ENCODE measurements around the gene ARHGEF39.

The ARHGEF39 gene, protein sequence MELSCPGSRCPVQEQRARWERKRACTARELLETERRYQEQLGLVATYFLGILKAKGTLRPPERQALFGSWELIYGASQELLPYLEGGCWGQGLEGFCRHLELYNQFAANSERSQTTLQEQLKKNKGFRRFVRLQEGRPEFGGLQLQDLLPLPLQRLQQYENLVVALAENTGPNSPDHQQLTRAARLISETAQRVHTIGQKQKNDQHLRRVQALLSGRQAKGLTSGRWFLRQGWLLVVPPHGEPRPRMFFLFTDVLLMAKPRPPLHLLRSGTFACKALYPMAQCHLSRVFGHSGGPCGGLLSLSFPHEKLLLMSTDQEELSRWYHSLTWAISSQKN

DNA sequence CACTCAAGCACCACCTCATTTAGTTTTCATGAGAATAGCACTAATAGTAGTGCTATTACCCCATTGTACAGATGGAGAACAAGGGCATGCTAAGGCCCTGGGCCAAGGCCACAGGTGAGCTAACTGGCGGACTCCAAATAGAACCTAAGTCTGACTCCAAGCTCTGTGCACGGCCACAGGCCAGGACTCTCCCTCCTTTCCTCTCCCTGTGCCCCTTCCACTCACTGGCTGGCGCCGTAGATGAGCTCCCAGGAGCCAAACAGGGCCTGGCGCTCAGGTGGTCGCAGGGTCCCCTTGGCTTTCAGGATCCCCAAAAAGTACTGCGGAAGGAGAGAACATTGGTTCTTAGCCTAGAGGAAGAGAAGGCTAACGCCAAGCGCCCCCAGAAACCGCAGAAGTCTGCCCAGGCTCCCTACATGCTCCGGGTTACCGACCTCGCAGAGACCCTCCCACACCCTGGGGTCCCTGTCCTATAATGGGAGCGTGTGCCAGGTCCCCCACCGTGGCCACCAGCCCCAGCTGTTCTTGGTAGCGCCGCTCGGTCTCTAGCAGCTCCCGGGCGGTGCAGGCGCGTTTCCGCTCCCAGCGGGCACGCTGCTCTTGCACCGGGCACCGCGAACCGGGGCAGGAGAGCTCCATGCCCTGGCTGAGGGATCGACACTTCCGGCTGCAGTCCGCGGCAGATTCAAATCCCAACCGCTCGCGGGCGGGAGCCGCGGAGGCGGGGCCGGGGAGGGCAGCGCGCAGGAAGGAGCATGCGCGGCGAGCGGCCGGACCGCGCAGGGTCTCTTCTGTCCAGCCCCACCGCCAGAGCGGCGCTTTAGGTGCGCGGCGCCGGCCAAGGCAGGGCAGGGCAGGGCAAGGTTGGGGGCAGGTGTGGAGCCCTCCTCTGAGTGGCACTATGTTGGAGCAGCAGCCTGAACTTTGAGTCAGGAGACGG is at the start of gene ARHGEF39:
Gene ARHGEF39 (minus strand): TSS at position 665 of the 940 bp plus-strand sequence. CDS start 26 bp downstream, at position 639.
- DNase-seq = peak; percentile 53

DNA sequence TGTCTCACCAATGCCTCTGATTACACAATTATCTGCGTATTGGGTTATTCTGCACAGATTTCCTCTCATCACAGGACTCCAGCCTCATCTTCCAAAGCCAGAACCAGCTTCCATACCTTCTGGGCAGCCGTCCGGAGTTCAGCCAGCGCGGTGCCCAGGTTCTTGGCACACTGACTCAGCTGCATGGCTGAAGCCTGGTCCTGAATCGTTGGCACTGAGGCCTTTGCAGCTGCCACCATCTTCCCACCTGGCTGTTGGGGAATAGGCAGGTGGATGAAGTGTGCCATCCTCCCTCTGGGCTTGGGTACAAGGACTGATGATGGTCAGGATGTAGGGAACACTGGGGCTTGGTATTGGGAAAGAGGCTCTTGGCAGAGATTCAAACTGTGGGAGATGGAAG is 49.1 kb upstream of the ARHGEF39 start:
- DNase-seq = no peak

DNA sequence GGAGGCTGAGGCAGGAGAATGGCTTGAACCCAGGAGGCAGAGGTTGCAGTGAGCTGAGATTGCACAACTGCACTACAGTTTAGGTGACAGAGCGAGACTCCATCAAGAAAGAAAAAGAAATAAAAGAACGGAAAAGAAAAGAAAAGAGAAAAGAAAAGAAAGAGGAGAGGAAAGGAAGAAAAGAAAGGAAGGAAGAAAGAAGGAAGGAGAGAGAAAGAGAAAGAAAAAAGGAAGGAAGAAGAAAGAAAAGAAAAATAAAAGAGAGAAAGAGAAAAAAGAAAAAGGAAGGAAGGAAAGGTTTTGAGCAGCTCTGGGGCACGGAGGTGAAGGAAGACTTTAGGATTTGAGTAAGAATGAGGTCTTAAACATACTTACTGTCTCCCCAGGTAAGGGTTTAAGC is 48.6 kb upstream of the ARHGEF39 start:
- DNase-seq = no peak

DNA sequence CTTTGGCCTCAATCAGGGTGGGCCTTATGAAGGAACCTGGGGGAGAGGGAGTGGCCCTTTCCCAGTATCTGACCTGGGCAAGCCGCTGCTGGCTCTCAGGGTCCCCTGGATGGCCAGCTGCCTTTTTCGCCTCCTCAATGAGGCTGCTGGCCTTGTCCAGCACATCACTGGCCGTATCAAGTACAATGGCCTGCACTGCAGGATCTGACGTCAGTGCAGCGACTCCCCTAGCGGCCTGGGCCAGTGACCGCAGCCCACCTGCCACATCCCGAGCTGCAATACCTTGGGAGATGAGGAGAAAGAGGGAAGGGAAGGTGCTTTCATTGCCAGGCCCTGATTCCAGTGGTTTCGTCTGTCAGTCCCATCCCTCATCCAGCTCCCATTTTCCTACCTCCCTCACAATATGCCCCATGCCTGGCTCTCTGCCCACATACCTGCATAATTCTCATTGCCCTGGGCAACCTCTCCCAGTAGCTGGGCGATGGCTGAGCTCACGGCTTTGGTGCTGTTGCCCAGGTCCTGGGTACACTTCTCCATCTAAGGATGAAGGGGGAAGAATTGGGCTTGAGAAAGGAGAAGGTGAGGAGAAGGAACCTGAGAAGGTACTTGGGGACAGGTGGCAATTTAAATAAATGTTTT is 47.9 kb upstream of the ARHGEF39 start:
- DNase-seq = no peak

DNA sequence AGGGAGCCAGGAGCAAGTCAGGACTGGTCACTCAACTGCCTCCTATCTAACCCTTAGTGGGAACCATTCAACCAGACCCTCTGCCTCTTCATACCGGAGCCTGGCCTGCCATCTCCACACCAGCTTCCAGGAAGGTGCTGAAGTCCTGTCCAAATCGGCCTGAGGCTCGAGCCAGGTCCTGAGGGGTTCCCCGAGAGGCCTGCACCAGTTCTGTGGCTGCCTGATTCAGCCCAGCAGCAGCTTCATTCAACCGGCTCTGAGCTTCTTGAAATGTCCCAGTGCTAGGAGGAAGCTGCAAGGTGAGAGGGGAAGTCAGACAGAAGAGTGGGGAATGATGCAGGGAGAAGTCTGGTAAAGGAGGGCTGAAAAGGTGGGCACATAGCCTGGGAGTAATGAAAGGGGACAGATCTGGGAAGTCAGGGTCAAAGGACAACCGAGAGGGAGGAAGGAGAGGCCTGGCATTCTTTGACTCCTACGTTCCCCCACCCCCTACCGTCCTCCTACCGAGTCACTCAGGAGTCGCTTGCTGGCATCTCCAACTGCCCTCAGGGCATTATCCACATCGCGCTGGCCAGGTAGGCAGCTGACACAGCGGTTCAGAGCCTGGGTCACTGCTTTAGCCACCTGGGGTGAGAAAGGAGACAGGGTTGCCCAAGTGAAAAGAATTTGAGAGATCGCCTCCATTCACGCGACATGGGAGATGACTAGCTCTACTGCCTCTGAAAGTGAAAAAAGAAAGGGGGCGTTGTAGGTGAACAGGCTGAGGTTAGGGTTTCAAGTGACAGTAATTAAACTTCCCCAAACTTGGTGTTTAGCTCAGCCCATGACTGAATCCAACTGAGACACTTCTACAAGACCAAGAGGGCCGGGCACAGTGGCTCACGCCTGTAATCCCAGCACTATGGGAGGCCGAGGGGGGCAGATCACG is 46.8 kb upstream of the ARHGEF39 start:
- DNase-seq = no peak

DNA sequence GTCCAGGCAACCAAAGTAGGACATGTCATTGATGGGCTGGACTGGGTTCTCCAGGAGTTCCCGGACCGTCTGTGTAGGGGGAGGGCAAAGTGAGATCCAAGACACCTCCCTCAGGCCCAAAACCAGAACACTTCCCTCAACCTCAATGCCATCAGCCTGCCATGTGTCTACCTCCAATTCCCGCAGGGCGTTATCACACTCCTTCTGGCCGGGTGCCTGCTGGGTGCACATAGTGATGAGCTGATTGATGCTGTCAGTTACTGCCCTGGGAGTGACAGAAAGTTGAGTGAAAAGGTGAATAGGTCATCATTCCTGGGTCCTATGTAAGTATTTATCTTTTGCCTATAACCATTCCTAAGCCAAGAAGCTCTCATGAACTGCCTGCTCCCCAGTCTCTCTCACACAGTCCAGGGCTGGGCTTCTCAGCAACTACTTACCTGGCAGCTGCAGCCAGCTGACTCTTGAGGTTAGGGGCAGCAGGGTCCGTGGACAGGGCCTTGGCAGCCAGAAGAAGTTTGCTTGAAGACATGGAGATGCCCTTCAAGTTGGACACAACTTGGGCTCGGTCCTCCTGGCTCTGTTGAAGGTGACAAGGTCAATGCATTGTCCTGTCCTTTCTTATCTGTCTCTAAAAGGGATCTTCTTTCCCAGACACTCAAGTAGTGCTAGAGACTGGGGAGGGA is 46.0 kb upstream of the ARHGEF39 start:
- no peak for DNase-seq

DNA sequence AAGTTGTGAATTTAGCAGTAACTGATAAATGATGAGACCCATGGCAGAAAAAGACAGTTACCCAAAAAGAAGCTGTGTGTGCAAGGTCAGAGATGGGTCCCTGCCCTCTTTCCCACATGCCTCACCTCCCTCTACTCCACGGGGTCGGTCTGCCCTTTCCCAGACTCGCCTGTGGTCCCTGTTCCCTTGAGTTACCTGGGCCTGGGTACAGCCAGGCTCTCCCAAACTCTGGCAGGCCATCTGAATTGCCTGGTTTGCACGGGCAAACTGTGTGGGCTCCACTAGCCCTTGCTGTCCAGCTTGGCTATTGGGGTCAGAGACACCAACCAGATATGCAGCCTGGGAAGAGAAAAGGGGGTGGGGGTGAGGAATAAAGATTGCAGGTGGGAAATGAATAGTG is 43.2 kb upstream of the ARHGEF39 start:
- DNase-seq = no peak

DNA sequence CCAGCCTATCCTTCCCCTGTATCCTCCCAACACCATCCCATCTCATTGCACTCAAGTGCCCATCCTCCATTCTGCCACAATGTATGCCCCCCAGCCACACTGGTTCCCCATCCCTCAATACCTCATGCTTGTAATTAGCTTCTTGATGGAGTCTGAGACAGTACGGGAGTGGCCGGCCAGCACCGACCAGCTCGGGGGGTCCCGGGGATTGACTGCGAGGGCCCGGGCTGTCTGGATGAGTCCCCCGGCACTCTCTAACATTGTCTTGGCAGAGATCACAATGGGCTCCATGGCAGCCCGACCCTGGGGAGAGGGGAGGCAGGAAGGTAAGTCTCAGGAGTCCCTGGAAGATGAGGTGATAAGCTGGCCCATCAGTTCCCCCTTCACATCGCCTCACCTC is 42.0 kb upstream of the ARHGEF39 start:
- no peak for DNase-seq

DNA sequence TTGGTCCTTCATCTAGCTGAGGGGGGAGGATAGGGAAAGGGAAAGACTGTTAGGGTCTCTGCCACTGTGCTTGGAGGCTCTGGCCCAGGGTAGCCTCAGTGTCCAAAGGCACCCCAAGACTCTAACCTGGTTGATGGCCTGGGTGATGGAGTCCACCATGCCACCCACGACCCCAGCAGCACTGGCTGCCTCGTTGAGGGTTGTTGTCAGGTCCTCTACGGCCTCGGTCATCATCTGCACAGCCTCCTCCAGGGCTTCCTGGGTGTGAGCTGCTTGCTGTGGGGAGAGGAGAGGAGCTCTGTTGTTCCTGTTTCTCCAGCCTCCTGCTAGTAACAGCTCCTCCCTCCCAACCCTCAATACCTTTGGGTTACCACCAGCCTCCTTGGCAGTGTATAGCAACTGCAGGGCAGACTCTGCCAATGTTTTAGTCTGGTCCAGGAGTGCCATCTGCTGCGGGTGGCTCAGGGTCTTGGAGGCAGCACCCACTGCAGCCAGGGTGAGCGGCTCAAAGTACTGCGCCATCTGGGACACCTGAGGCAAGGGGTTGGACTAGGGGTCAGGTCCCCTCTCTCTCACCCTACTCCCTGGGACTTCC is 40.9 kb upstream of the ARHGEF39 start:
- DNase-seq = no peak

DNA sequence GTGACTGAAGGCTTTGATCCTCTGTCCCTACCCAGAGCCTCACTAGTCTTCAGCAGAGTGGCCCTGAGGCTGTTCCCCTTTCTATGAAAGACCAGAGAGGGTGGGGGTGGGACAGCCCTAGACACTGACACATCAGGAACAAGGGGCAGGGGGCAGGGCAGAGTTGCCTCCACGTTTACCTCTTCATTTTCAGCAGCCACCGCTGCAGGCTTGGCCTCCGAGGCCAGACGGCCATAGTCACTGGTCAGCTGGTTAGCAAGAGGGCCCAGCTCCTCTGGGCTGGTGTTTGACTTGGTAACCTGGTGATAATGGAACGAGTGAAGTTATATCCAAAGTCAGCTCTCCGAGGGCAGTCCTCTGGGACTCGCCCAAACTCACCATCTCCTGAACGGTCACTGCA is 40.4 kb upstream of the ARHGEF39 start:
- no peak for DNase-seq

DNA sequence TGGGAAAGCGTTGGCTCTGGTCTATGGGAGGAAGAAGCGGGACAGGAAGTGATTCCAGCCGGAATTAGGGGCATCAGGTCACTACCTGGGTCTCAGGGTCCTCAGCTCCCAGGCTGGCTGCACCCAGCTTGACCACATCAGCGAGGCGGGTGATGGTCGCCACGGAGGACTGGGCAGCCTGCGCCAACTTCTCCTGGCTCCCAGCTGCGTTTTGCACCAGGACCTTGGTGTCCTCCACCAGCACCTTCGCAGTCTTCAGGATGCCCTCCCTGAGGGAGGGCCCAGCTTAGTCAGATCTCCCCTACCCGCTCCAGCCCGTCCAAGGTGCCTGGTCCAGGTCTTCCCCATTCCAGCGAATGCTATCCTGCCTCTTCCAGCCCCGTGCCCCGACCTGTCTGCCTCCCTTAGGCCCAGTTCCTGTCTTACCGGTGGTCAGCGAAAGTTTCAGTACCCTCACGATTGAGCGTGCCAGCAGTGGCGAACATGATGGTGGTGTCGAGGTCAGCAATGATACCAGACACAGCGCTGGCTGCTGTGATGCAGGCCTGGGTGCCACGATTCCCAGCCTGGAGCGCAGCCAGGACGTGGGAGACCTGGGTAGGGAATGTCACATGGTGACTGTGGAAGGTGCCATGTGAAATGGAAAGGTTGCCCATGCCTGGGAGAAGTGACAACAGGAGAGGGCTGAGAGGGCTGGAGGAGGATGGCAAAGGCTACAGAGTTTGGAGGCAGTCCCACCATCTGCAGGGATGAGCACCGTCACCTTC is 39.1 kb upstream of the ARHGEF39 start:
- no peak for DNase-seq

DNA sequence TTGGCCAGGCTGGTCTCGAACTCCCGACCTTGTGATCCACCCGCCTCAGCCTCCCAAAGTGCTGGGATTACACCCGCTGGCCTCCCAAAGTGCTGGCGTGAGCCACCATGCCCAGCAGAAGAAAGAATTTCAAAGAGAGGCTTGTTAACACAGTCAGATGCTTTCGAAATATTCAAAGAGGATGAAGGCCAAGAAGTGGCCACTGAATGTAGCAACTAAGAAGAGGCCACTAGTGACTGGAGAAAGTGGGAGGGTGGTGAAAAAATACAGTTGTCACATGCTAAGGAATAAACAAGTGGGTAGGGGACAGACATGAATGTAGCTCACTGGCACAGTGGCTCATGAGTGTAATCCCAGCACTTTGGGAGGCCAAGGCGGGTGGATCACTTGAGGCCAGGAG is 37.7 kb upstream of the ARHGEF39 start:
- DNase-seq = no peak

DNA sequence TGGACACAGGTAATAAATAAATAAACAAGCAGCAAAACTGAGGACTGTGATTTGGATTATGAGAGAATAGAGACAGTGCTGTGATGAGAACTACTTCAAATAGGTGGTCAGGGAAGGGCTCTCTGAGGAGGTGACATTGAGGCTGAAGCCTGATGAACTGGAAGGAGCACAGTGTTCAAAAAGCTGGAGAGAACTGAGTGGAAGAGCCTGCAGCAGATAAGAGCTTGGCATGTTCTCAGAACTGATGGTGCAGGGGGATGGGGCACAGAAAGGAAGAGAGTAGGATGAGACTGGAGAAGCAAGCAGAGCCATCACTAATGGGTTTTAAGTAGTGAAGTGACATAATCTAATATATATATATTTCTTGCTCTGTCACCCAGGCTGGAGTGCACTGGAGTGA is 35.9 kb upstream of the ARHGEF39 start:
- no peak for DNase-seq

DNA sequence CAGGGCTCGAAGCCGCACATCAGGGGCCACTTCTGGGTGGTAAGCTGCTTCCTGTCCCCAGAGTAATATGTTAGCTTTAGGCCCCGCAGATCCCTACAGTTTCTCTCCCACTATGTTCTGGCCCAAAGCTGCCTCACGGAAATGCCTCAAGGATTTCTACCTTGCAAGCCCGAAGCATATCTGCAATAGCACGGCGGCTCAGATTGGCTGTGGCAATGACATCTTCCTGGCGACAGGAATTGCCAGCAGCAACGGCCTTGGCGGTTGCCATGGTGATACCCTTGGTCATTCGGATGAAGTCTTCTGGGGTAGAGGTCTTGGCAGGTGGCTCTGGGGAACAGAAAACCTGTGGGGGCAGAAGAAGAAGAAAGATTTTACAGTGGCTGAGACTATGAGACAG is 35.0 kb upstream of the ARHGEF39 start:
- DNase-seq = no peak

DNA sequence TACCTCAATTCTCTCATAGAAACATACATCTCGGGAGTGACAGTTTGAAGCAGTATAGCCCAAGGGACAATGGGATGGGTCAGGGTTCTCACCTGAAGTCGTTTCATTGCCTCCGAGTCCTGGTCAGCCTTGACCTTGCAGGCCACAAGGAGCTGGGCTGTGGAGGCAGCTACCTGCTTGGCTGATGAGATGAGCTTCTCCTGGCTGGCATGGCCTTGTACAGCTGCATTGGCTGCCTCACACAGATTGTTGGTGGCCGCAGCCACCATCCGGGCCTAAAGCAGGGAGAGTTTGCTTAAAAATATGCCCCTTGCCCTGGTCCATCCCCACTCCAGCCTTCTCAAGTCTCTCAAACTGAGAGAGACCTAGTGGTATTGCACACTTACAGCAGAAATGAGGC is 33.2 kb upstream of the ARHGEF39 start:
- no peak for DNase-seq

DNA sequence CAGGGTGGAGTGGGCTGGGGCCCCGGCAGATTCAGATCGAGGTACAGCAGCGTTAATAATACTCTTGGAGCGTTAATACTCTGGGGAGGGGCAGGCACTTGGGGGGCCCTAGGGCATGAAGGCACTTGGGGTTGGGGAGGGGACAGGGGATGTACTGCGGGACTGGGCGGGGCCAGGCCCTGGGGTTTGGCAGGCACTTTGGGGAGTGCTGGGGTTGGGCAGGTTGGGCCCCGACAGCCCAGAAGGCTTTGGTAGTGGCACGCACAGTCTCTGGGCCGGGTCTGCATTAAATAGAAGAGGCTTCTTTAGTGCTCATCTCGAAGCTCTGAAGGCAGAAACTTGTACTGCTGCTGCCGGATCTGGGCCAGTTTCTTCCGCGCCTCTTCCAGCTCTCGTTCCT is 32.5 kb upstream of the ARHGEF39 start:
- DNase-seq = no peak

DNA sequence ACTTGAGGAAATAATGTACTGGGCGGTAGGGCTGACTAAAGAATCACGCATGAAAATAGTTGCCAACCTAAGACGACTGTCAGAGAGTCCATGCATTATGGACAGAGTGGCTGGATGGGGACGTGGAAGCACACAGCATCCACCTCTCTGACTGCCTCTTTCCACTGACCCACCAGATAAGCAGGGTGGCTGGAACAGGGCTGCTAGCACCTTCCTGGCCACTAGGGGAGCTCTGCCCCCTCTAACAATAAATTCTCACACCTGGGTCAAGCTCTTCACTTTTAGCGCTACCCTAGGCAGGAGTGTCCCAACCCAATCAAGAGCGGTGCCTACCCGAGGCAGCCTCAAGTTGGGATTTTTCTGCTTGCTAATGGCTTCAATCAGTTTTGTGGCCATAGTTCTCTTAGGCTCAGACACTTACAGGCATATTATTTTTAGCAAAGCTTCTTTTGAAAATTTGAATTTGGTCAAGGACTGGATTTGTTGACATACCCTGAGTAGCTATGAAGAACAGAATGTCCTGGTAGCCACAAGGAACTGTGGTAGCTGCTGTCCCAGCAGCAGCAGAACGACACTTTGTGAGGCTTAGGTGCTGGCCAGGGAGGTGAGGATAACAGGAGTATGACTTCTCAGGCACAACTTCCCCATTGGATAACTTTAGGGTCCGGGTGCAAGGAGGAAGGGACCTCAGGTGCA is 31.7 kb upstream of the ARHGEF39 start:
- DNase-seq = no peak

DNA sequence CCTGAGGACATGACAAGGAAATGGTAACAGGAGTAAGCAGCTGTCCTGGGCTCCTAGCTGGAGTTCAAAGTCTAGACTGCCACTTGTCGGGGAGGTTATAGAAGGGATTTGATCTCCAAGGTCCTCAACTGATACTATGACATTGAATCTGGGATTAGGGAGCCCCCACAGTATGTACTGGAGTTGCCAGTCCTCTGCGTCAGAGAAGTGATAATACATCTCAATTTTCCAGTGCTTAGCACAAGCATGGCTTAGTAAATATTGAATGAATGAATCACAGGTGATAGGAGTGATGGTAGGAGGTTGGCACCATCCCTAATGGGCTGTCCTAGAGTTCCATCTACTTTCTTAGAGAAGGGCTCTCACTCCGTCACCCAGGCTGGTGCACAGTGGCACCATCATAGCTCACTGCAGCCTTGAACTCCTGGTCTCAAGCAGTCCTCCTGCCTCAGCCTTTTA is 31.0 kb upstream of the ARHGEF39 start:
- no peak for DNase-seq

DNA sequence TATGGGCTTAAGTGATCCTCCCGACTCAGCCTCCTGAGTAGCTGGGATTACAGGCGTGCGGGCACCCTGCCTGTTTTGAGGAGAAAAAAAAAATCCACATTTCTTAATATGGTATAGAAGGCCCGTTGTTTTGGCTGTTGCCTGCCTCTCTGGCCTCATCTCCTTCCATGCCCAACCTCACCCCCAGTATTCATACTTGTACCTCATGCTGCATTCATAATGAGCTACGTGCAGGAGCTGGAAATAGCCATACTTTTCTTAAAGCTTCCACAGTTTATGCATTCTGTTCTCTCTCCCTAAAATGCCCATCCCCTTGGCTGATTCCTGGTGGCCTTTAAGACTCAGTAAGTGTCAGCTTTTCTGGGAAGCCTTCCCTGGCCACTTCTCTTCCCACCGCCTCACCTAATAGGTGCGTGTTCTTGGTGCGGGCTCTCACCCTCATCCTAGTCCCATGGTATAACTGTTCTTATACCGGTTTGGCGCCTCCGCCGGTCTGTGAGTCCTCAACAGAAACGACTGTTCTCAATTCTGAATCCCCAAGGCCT is 26.8 kb upstream of the ARHGEF39 start:
- DNase-seq = no peak

DNA sequence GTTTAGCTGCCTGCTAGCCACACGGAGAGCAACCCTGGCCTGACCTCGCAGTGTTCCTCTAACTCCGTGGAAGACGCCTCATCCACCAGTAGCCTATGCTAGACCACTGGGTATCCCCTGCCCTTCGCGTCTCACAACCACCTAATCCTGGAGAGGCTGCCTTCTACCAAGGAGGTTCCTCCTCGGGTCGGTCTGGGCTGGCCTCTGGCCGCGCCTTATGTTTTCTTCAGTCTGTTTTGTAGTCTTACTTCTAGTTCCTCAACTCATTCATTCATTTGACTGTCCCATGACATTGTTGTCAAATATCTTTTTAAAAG is 26.3 kb upstream of the ARHGEF39 start:
- DNase-seq = no peak
